NCI-H82 treated with DMSO at 0.1 percent for 48 hours (cell line): Measurements from ENCODE around the gene BAG2.

ENCODE experiments used
- DNase-seq: peaks from one replicate; lab custom pipeline; 2025; ENCODE audit not compliant: unreplicated experiment; lab: John Stamatoyannopoulos, UW

BAG2 gene

GRCh38 chr6:57173886-57174510, 1.9 kb downstream of the BAG2 start:
- DNase-seq: no peak

DNA sequence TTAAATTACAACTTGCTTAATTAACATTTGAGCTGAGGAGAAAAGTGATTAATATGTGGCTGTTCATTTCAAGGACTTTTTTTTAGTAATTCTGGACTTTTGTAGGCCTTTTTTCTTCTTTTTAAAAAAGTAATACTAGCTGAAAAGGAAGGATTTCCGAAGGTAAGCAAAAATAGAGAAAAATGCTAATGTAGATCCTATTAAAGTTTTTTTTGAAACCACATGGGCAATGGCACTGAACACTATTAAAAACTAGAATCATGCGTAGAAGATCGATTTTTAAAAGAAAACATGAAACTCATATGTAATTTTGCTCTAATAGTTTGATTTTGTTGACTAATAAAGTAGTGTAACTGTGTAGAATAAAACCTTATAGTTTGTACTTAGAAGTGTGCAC, 2.4 kb downstream of the BAG2 start:
- DNase-seq: no peak

GRCh38 chr6:57177545-57178265, 5.6 kb downstream of the BAG2 start:
- DNase-seq: no peak

GRCh38 chr6:57180596-57180995, 8.5 kb downstream of the BAG2 start:
- DNase-seq: no peak

DNA sequence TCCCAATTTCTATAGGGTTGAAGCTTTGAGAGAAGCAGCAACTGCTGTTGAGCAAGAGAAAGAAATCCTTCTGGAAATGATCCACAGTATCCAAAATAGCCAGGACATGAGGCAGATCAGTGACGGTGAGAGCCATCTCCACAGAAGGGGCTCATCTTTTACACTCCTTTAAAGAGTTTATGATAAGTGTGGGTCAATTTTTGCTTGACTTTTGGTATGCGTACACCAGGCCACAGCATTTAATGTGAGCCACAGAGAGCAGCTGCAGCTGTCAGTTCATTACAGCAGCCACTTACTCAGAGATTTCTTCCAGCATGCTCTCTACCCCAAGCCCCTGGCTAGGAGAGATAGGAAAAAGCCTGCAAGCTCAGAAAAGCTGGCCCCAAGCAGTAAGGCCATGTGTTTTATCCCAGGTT, 9.9 kb downstream of the BAG2 start:
- DNase-seq: no peak

DNA sequence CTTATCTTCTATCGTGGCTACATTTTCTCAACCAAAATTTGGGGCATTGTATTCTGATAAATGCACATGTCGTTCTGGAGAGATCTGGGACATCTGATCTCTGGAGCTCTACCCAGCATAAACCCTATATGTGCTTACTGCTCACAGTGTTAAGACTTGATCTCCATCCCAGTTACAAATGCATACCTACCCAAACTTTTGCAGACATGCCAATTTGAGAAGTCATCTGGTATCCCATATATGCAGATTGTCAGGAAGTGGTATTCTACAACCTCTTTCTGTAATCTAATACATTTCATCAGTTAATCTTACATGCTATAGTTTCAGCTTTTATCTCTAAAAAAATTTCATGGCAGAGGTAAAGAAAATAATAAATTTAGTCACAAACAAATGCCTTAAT, 11.2 kb downstream of the BAG2 start:
- DNase-seq: no peak

- no peak for DNase-seq
Measured at GRCh38 chr6:57190140-57190539, 18.0 kb downstream of the BAG2 start.

GRCh38 chr6:57193177-57193576, 21.1 kb downstream of the BAG2 start:
- DNase-seq: no peak

GRCh38 chr6:57195457-57195856, 23.3 kb downstream of the BAG2 start:
- DNase-seq: no peak

DNA sequence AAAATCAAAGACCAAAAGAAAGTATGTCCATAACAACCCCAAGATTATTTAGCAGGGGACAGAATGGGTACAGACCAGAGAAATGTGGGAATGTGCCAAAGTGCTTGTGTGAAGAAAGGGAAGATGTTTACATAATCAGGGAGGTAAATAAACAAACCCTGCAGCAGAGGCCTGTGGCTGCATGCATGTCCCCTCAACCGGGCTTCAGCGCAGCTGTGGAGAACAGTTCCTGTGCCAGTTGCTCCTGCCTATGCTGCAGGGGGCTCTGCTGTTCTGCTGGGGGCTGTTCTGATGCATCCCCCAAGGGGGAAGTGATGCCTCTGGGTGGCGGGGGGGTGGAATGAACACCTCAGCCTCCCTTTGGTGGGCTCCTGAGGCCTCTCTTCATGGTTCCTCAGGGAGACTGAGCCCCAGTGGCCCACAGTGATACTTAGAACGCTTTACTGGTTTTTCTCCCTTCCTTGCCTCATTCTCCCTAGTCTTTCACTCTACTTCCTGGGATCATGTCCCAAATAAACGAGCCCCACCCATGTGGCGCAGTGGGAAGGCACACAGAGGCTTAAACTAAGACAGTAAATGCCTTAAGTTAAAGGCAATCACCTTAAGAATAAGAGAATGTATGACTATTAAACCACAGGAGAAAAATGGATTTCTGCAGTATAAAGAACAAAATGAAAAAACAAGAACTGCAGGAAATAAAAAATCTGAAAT, 27.0 kb downstream of the BAG2 start:
- no peak for DNase-seq

DNA sequence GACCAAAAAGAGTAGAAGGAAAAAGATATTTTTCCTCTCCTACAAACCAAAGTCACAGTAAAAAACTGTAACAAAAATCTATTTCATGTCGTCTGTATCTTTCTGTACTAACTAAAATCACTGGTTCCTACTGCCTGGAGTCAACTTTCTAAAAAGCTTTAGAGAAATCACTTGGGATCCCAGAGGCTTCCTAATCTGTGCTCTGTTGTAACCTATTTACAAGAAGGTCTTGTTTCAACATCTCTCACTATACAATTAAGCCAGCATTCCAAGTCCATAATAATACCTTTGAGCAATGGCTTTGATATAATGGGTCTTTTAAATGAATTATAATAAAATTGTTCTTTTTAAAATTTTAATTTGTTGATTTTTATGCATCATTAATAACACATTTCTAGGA, 29.6 kb downstream of the BAG2 start:
- DNase-seq: no peak

GRCh38 chr6:57205550-57206328, 33.6 kb downstream of the BAG2 start:
- no peak for DNase-seq

- DNase-seq: no peak
Measured at GRCh38 chr6:57207141-57207540, 35.0 kb downstream of the BAG2 start.

DNA sequence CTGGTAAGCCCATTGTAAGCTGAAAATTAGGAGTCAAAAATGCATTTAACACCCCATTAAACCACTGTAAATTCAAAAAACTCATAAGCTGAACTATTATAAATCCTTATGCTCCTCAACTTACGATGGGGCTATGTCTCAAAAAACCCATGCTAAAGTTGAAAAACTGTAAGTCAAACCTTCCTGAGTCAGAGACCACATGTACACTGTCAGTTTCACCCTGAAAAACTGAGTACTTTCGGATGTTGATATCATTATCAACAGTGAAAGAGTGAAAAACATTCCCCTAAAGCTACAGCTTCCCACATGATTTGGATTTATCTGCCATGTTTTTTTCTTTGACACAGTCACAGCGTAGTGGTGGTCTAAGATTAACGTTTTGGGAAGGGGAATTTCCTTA, 35.7 kb downstream of the BAG2 start:
- no peak for DNase-seq

DNA sequence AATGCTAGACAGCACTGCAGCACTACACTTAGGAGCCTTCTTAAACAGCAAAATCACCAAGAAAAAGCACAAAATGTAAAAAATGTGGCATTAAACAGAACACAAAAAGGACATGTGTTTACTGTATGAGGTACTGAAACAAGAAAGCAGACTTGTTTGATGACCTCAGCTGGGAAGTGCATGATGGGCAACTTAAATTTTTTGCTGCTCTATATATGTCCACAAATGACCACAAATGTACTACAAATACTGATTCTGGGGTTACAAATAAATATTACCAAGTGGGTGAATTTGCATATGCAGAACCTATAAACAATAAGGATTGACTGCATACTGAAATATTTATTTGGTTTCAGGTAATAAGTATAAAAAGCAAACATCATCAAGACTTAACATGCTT, 36.9 kb downstream of the BAG2 start:
- no peak for DNase-seq

GRCh38 chr6:57210060-57210459, 37.9 kb downstream of the BAG2 start:
- DNase-seq: no peak

GRCh38 chr6:57215260-57215659, 43.1 kb downstream of the BAG2 start:
- no peak for DNase-seq

GRCh38 chr6:57216235-57217101, 44.3 kb downstream of the BAG2 start:
- DNase-seq: no peak

- DNase-seq: no peak
Measured at GRCh38 chr6:57217270-57217669, 45.1 kb downstream of the BAG2 start.

DNA sequence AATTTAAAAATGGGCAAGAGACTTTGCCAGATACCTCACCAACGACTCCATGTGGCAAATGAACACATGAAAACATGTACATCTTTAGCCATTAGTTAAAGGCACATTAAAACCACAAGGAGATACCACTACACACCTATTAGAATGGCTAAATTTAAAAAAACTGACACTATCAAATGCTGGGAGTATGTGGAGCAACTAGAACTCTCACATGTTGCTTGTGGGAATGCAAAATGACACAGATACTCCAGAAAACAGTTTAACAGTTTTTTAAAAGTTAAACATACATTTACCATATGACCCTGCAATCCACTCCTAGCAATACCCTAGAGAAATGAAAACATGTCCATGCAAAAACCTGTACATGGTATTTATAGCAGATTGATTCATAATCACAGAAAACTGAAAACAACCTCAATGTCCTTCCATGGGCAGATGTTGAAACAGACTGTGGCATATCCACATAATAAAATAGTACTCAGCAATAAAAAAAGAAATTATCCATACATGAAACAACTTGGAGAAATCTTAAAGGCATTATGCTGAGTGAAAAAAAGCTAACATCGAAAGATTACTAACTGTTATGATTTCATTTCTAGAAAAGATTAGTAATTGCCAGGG, 48.1 kb downstream of the BAG2 start:
- DNase-seq: no peak
